HepG2 (cell line): ENCODE data around the gene GPR12.

Experiments used
- MYC ChIP-seq: sonication (generic); formaldehyde crosslinking; IDR thresholded peaks from 2 replicates; pipeline ENCODE4 v1.9.0; 2021; ENCODE audit warnings: missing genetic modification reagents, borderline replicate concordance
- PHF8 ChIP-seq: sonication (generic); formaldehyde crosslinking; IDR thresholded peaks from 2 replicates; pipeline ENCODE4 v1.5.0; 2020; ENCODE audit warnings: missing genetic modification reagents

DNA sequence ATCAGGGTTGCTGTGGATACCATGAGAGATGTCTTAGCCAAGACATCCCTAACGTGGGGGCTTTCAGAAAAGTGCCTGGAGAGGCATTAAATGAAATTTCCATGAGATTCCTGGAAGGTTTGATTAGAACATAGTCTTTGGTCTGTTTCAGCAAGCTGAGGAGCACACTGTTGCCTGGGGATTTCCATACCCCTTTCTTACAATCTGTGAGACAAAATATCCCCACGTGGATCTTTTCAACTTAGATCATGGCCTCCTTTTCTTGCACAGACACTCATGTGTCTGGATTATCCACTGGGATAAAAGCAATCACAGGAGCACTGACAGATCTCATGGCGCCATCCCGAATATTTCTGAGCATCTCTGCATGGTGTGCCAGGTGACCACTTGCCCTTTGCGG is 41.7 kb downstream of the GPR12 start:
- TF ChIP-seq PHF8 = no peak
- TF ChIP-seq MYC = no peak
